Kidney (tissue), 14 donors: ENCODE results near the gene IMMP2L. TPM values are rescaled to one million over a fixed set of nuclear protein-coding genes. Genes with fewer than 3 reads are reported as not detected.

Experiments
- DNase-seq, 5 donors: peaks; one replicate each; pipeline ENCODE4 v3.0.0-alpha.2; 2013 to 2020
- FAIRE-seq: peaks from 2 replicates; lab custom pipeline; 2012; peaks lifted over from hg19 to GRCh38; lab: Jason Lieb, UNC
- H3K27ac ChIP-seq, 2 donors: one replicate each; pipeline ENCODE4 v1.7.0; 2013; ENCODE audit warnings: low read depth in 2 of 2, low read length in 2 of 2, inconsistent platforms in 1 of 2
- H3K27me3 ChIP-seq: one replicate; pipeline ENCODE4 v1.7.1; 2013; ENCODE audit warnings: low read length, inconsistent platforms; ENCODE audit not compliant: control insufficient read depth, insufficient read depth
- H3K36me3 ChIP-seq, 3 donors: one replicate each; pipeline versions ENCODE4 v1.7.0 to v1.7.1; 2013; ENCODE audit warnings: low read length in 3 of 3, control low read depth in 1 of 3, inconsistent platforms in 1 of 3; ENCODE audit not compliant: insufficient read depth in 3 of 3, control insufficient read depth in 2 of 3
- H3K4me1 ChIP-seq, 3 donors: one replicate each; pipeline versions ENCODE4 v1.7.0 to v1.7.1; 2013; ENCODE audit warnings: low read length in 3 of 3, inconsistent platforms in 1 of 3, low read depth in 1 of 3; ENCODE audit not compliant: control insufficient read depth in 2 of 3, insufficient read depth in 2 of 3
- H3K4me3 ChIP-seq, 3 donors: one replicate each; pipeline versions ENCODE4 v1.7.0 to v1.8.1; 2013; ENCODE audit warnings: low read length in 3 of 3, control low read depth in 1 of 3, inconsistent platforms in 1 of 3
- H3K9ac ChIP-seq, 3 donors: one replicate each; pipeline versions ENCODE4 v1.7.0 to v1.7.1; 2013; ENCODE audit warnings: low read length in 3 of 3, control low read depth in 1 of 3, inconsistent platforms in 1 of 3
- H3K9me3 ChIP-seq, 3 donors: one replicate each; pipeline versions ENCODE4 v1.7.0 to v1.7.1; 2013; ENCODE audit warnings: low read length in 3 of 3, control low read depth in 1 of 3, inconsistent platforms in 1 of 3; ENCODE audit not compliant: control insufficient read depth in 2 of 3, insufficient read depth in 1 of 3
- intact Hi-C: fragments of 100-400 bp; cut with DNase I; formaldehyde crosslinking; loops from one replicate; pipeline ENCODE4 v1.11.1; 2022
- polyA plus RNA-seq: library from polyadenylated mRNA; stranded (reverse); fragments of 350-450 nt; fragmentation: Illumina TruSeq; extraction: RNeasy Lipid Tissue Mini Kit (QIAGEN cat#74804); gene quantifications from one replicate; pipeline ENCODE4 v1.2.3, GENCODE V29; 2014; ENCODE audit warnings: low read depth, low replicate concordance; ENCODE audit not compliant: insufficient read depth
- total RNA-seq: library from RNA; stranded (reverse); fragmentation: NEBNext Ultra II Directional; extraction: Animal tissue kit (Norgen Biotek cat#: 25700); gene quantifications from one replicate; pipeline ENCODE4 v1.2.1, GENCODE V29; 2021
- TF ChIP-seq, protein P1 (sequence below): IDR thresholded peaks from 3 replicates; pipeline ENCODE4 v1.5.1; 2012; ENCODE audit warnings: mild to moderate bottlenecking, moderate library complexity, borderline replicate concordance; ENCODE audit not compliant: insufficient read depth; ENCODE audit errors: extremely low read depth
- donor health status: control.
- donor health status: control.
- donor health status: control.
- donor health status: control.
- donor health status: control.
- donor health status: DM: yes; HTN: yes; CAD: no.
- donor health status: Normal renal cell carcinoma (clear cell type).

The IMMP2L gene
- total and polyA plus RNA-seq, 2 donors from 2014 or later, result 46.4 to 52.1 TPM

DNA sequence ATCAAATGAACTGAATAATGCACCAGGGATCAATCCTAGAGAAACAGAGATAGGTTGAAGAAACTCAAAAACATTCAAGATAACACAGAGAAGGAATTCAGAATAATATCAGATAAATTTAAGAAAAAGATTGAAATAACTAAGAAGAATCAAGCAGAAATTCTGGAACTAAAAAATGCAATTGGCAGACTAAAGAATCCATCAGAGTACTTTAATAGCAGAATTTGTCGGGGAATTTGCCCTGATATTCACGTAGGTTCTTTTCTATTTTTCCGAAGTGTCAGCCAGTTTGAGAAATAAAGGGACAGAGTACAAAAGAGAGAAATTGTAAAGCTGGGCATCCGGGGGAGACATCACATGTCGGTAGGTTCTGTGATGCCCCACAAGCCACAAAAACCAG lies 9.4 kb upstream of the IMMP2L start:
- FAIRE-seq (no peak), DNase-seq (no peak)
- H3K4me3 ChIP-seq, result no peak overlapping the region
- peaks cover 0 to 6% (median 0%) of the 10 kb centered on the region in 3 donors for H3K9me3 ChIP-seq
- TF ChIP-seq, protein P1, sequence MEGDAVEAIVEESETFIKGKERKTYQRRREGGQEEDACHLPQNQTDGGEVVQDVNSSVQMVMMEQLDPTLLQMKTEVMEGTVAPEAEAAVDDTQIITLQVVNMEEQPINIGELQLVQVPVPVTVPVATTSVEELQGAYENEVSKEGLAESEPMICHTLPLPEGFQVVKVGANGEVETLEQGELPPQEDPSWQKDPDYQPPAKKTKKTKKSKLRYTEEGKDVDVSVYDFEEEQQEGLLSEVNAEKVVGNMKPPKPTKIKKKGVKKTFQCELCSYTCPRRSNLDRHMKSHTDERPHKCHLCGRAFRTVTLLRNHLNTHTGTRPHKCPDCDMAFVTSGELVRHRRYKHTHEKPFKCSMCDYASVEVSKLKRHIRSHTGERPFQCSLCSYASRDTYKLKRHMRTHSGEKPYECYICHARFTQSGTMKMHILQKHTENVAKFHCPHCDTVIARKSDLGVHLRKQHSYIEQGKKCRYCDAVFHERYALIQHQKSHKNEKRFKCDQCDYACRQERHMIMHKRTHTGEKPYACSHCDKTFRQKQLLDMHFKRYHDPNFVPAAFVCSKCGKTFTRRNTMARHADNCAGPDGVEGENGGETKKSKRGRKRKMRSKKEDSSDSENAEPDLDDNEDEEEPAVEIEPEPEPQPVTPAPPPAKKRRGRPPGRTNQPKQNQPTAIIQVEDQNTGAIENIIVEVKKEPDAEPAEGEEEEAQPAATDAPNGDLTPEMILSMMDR, result no peak
- H3K27ac ChIP-seq, result no peak overlapping the region
- H3K36me3 ChIP-seq, result no peaks in the 10 kb centered on the region
- H3K27me3 ChIP-seq, result no peaks in the 10 kb centered on the region
- intact Hi-C loops, result no loop called here
- H3K4me1 ChIP-seq, result no peaks in the 10 kb centered on the region
- no peak overlapping the region for H3K9ac ChIP-seq

DNA sequence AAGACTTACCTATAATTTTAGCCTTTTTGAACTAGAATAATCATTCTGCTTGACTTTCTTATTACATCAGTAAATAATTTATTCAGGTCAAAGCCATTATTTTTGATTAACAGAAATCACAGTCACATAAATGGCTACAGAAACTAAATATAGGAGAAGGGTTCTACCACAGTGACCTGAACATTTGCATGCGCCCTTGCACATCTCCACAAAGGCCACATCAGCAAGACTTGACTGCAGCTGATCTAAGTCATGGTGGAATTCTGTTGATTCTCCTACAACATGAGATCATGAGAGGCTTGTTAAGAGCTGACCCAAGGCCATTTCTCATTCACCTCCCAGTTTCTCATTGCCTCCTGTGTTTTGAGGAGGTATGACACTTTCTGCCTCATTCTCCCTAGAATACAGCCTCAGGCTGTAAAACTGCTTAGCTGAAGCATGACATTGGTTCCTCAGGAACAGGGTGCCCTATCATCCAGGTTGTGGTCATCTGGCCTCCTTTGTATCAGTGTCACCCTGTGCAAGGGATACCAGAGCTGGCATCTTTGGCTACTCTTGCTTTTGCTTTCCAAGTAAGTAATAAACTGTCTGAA lies 6.7 kb upstream of the IMMP2L start:
- FAIRE-seq, result no peak
- H3K9ac ChIP-seq, result no peak overlapping the region
- DNase-seq, result no peak
- TF ChIP-seq, protein P1, result no peak
- no peaks in the 10 kb centered on the region for H3K4me1 ChIP-seq
- no peaks in the 10 kb centered on the region for H3K27me3 ChIP-seq
- intact Hi-C loops, result no loop called here
- no peak overlapping the region for H3K27ac ChIP-seq
- no peak overlapping the region for H3K4me3 ChIP-seq
- H3K9me3 ChIP-seq, result peaks cover 0 to 6% (median 0%) of the 10 kb centered on the region in 3 donors
- no peaks in the 10 kb centered on the region for H3K36me3 ChIP-seq

DNA sequence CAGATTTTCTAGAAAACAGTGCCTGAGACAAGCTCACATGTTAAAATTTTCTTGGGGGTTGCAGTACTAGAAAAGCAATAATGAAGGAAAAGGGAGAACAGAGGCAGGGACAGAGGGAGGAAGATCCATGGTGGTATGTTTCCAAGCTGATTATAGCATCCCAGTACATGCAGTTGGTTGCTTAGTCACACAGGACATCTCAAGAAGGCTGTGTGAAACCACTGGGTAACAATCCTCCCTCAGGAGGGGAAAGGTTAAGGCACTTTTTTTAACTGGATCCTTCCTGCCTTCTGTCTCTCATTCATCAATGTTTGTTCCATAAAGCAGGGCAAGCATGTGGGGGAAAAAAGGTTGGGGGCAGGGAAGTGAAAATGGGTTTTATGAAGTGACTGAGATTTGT lies 6.1 kb upstream of the IMMP2L start:
- TF ChIP-seq, protein P1, result no peak
- H3K27ac ChIP-seq, result no peak overlapping the region
- H3K4me3 ChIP-seq, result no peak overlapping the region
- H3K9me3 ChIP-seq, result peaks cover 0 to 6% (median 0%) of the 10 kb centered on the region in 3 donors
- DNase-seq, result no peak
- no peaks in the 10 kb centered on the region for H3K36me3 ChIP-seq
- no peaks in the 10 kb centered on the region for H3K4me1 ChIP-seq
- H3K9ac ChIP-seq, result no peak overlapping the region
- no peaks in the 10 kb centered on the region for H3K27me3 ChIP-seq
- intact Hi-C loops, result no loop called here
- no peak for FAIRE-seq

DNA sequence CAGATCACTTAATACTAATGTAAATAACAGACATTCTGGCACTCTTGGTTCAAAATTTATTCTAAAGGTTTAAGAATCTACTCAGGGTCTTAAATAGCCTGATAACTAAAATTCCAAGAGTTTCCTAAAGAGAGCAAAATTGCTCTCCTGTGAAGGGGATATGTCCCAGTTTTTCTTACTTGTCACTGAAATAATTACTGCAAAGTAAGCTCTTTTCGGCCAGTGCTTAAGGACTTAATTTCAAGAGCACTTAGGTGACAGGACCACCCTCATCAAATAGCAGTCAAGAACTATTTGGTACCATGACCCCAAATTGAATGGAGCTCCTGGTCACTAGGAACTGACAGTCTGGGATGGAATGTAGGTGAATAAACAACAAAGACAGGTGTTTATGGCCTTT lies 1.8 kb upstream of the IMMP2L start:
- TF ChIP-seq, protein P1, result no peak
- H3K27ac ChIP-seq, result no peak overlapping the region
- peaks cover 0 to 8% (median 4%) of the 10 kb centered on the region in 3 donors for H3K4me1 ChIP-seq
- no peak overlapping the region for H3K9ac ChIP-seq
- H3K4me3 ChIP-seq, result no peak overlapping the region
- intact Hi-C loops, result no loop called here
- DNase-seq (no peak), FAIRE-seq (no peak)
- H3K36me3 ChIP-seq, result no peaks in the 10 kb centered on the region
- H3K9me3 ChIP-seq, result no peaks in the 10 kb centered on the region
- H3K27me3 ChIP-seq, result no peaks in the 10 kb centered on the region
